ENCODE measurements around the gene BCL2.

Gene BCL2

GRCh38 chr18:63317982-63318888 is 1.3 kb downstream of the BCL2 start:
- H3K27me3 ChIP-seq (ENCODE audit: control insufficient read depth, insufficient read depth, low read length, poor library complexity, severe bottlenecking), result peaks cover 44% of the 10 kb centered on the region
- WGBS, 2 experiments, result 7% methylated on average over 65 to 66 of the region's 66 CpGs
- H3K9me3 ChIP-seq (ENCODE audit: control insufficient read depth, low read length), result no peaks in the 10 kb centered on the region
- peaks cover 9% of the 10 kb centered on the region for H3K4me1 ChIP-seq (ENCODE audit: control insufficient read depth, insufficient read depth, low read length)
- H3K27ac ChIP-seq (ENCODE audit: insufficient read depth, low read depth, low read length, poor library complexity, severe bottlenecking), result no peak overlapping the region
- H3K36me3 ChIP-seq (ENCODE audit: control insufficient read depth, insufficient read depth, low read length), result no peaks in the 10 kb centered on the region
- H3K4me3 ChIP-seq (ENCODE audit: insufficient read depth, low read depth, low read length), result peak overlapping the region; percentile 56

GRCh38 chr18:63317556-63317946 is 2.0 kb downstream of the BCL2 start:
- 91% methylated on average over 10 of the region's 10 CpGs for WGBS, 2 experiments
- Histone ChIP-seq H3K9me3 (ENCODE audit: control insufficient read depth, low read length) (no peaks in the 10 kb centered on the region), H3K36me3 (ENCODE audit: control insufficient read depth, insufficient read depth, low read length) (no peaks in the 10 kb centered on the region), H3K27me3 (ENCODE audit: control insufficient read depth, insufficient read depth, low read length, poor library complexity, severe bottlenecking) (peaks cover 44% of the 10 kb centered on the region), H3K4me3 (ENCODE audit: insufficient read depth, low read depth, low read length) (peak overlapping the region; percentile 56), H3K4me1 (ENCODE audit: control insufficient read depth, insufficient read depth, low read length) (peaks cover 9% of the 10 kb centered on the region), H3K27ac (ENCODE audit: insufficient read depth, low read depth, low read length, poor library complexity, severe bottlenecking) (no peak overlapping the region)

DNA sequence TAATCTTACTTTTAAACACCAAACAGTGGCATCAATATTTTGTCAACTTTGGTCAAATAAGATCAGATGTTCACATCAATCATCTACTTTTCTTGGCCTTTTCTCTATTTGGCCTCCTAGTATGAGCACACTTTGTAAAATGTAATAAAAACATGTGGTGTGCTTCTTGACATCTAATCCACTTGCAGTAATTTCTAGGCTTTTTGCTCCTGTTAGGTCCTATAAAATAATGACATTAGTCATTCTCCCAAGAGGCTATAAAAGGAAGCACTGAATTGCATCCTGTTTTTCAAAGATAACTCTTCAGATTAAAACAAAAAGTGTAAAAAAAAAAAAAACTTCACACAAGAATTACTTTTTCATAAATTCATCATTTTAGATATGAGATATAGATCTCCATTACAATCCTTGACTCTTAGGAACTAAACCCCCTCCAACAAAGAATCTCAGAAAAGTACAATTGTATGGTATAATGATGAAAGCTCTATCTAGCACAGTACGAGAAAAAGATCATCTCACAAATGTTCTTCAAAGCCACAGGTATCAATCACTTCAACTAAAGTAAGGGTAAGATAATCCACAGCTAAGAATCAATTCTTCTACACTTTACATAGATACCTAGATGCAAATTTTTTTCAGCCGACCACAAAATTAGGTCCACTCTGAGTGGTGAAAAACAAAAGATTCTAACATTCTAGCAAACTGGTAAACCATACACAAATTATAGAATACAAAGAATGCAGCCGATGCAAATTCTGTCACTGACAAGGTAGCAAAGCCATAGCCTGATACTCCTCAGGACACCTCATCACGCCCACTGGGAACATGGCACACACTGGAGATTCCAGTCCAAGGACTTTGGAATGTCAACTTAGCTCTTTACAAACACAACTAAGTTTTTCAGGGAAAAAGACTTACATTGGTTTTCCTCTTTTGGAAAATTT is 2.7 kb downstream of the BCL2 start:
- Histone ChIP-seq H3K4me1 (ENCODE audit: control insufficient read depth, insufficient read depth, low read length) (peaks cover 9% of the 10 kb centered on the region), H3K27me3 (ENCODE audit: control insufficient read depth, insufficient read depth, low read length, poor library complexity, severe bottlenecking) (peaks cover 44% of the 10 kb centered on the region), H3K9me3 (ENCODE audit: control insufficient read depth, low read length) (no peaks in the 10 kb centered on the region), H3K4me3 (ENCODE audit: insufficient read depth, low read depth, low read length) (no peak overlapping the region), H3K27ac (ENCODE audit: insufficient read depth, low read depth, low read length, poor library complexity, severe bottlenecking) (no peak overlapping the region), H3K36me3 (ENCODE audit: control insufficient read depth, insufficient read depth, low read length) (no peaks in the 10 kb centered on the region)
- WGBS, 2 experiments, result 87 to 93% methylated on average over 4 of the region's 4 CpGs

GRCh38 chr18:63315876-63316275 is 3.7 kb downstream of the BCL2 start:
- H3K27ac ChIP-seq (ENCODE audit: insufficient read depth, low read depth, low read length, poor library complexity, severe bottlenecking), result no peak overlapping the region
- H3K4me1 ChIP-seq (ENCODE audit: control insufficient read depth, insufficient read depth, low read length), result peaks cover 9% of the 10 kb centered on the region
- H3K27me3 ChIP-seq (ENCODE audit: control insufficient read depth, insufficient read depth, low read length, poor library complexity, severe bottlenecking), result peaks cover 38% of the 10 kb centered on the region
- H3K4me3 ChIP-seq (ENCODE audit: insufficient read depth, low read depth, low read length), result no peak overlapping the region
- no peaks in the 10 kb centered on the region for H3K36me3 ChIP-seq (ENCODE audit: control insufficient read depth, insufficient read depth, low read length)
- no peaks in the 10 kb centered on the region for H3K9me3 ChIP-seq (ENCODE audit: control insufficient read depth, low read length)

DNA sequence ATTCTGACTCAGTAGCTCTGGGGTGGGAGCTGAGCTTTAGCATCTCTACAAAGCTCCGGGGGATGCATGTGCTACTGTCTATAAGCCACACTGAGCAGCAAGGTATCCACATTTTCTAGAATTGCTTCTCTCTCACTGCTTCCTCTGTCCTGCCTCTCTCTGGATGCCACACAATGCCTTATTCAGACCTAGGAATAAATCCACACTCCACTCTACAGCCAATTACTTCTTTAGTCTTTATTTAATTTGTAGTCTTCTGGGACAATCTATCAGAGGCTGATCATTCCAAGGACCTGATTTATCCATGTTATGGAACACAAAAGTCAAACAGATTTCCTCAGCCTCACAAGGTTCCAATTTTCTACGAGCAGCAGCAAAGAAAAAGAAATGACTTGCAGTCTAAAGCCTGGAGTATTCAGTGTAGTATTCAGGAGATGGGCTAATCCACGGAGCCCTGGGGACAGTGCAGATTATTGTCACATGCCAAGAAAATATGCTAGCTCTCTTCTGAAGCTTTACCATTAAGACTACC is 4.4 kb downstream of the BCL2 start:
- Histone ChIP-seq H3K27me3 (ENCODE audit: control insufficient read depth, insufficient read depth, low read length, poor library complexity, severe bottlenecking) (peaks cover 33% of the 10 kb centered on the region), H3K9me3 (ENCODE audit: control insufficient read depth, low read length) (no peaks in the 10 kb centered on the region), H3K4me3 (ENCODE audit: insufficient read depth, low read depth, low read length) (no peak overlapping the region), H3K4me1 (ENCODE audit: control insufficient read depth, insufficient read depth, low read length) (peaks cover 9% of the 10 kb centered on the region), H3K27ac (ENCODE audit: insufficient read depth, low read depth, low read length, poor library complexity, severe bottlenecking) (no peak overlapping the region), H3K36me3 (ENCODE audit: control insufficient read depth, insufficient read depth, low read length) (no peaks in the 10 kb centered on the region)
- WGBS, 2 experiments, result 87 to 89% methylated on average over 3 of the region's 3 CpGs

DNA sequence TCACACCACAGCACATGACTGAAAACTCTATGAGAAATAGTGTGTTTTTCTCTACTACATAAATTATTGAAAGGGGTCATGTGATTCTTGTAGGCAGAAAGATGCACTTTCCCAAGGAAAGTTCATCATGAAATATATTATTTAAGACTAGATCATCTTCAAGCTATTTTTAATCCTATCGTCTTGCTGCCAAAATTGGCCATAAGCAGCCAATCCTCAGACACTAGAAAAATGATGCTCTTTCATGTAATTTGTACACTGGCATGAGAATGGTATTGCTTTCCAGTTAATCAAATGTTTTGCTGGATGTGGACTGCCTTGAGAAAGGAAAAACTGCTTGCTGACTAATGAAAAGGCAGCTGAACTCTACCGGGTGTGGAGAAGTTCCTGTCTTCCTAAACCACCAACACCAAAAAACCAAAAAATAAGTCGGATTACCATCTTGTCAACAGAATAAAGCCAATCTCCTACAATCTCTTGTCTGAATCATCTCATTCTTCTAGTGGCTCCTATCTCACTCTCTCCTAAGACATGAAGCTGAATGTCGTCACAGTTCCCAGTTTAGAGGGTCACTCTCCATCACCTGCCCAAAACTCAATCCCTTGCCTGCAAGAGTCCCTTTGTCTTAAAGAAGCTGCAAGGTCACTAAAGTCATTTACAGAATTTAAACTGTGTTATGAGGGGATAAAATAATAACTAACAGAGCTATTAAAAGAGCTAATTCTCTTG is 5.3 kb downstream of the BCL2 start:
- H3K9me3 ChIP-seq (ENCODE audit: control insufficient read depth, low read length), result no peaks in the 10 kb centered on the region
- WGBS, 2 experiments, result 84 to 93% methylated on average over 4 of the region's 4 CpGs
- H3K27me3 ChIP-seq (ENCODE audit: control insufficient read depth, insufficient read depth, low read length, poor library complexity, severe bottlenecking), result peaks cover 29% of the 10 kb centered on the region
- no peaks in the 10 kb centered on the region for H3K36me3 ChIP-seq (ENCODE audit: control insufficient read depth, insufficient read depth, low read length)
- no peak overlapping the region for H3K4me3 ChIP-seq (ENCODE audit: insufficient read depth, low read depth, low read length)
- H3K4me1 ChIP-seq (ENCODE audit: control insufficient read depth, insufficient read depth, low read length), result peaks cover 9% of the 10 kb centered on the region
- H3K27ac ChIP-seq (ENCODE audit: insufficient read depth, low read depth, low read length, poor library complexity, severe bottlenecking), result no peak overlapping the region

DNA sequence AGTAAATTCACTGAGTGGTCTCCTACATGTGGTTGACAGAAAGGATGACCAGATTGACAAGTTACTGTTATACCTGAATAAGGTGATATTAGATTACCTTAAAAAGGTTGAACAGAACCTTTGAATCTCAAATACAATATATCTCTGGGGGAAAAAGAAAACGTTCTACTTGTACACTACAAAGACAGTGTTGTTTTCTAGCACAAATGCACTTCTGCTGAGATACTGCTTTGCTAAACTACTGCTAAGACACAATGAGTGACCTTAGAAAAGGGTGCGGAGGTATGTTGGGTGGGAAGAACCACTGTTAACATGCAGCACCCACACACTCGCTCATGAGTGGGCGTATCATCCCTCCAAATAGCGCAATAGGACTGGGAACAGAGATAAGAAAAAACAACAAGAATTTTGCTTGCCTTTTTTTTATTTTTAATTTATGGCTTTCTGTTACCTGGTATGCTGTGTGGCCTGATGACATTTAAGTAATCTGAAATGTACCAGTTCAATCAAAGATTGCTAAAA is 6.1 kb downstream of the BCL2 start:
- Histone ChIP-seq H3K4me3 (ENCODE audit: insufficient read depth, low read depth, low read length) (no peak overlapping the region), H3K27ac (ENCODE audit: insufficient read depth, low read depth, low read length, poor library complexity, severe bottlenecking) (no peak overlapping the region), H3K36me3 (ENCODE audit: control insufficient read depth, insufficient read depth, low read length) (no peaks in the 10 kb centered on the region), H3K9me3 (ENCODE audit: control insufficient read depth, low read length) (no peaks in the 10 kb centered on the region), H3K4me1 (ENCODE audit: control insufficient read depth, insufficient read depth, low read length) (peaks cover 3% of the 10 kb centered on the region), H3K27me3 (ENCODE audit: control insufficient read depth, insufficient read depth, low read length, poor library complexity, severe bottlenecking) (peaks cover 21% of the 10 kb centered on the region)
- WGBS, 2 experiments, result 85 to 97% methylated on average over 5 of the region's 5 CpGs

- Histone ChIP-seq H3K4me3 (ENCODE audit: insufficient read depth, low read depth, low read length) (no peak overlapping the region), H3K4me1 (ENCODE audit: control insufficient read depth, insufficient read depth, low read length) (no peaks in the 10 kb centered on the region), H3K36me3 (ENCODE audit: control insufficient read depth, insufficient read depth, low read length) (no peaks in the 10 kb centered on the region), H3K9me3 (ENCODE audit: control insufficient read depth, low read length) (no peaks in the 10 kb centered on the region), H3K27me3 (ENCODE audit: control insufficient read depth, insufficient read depth, low read length, poor library complexity, severe bottlenecking) (peaks cover 15% of the 10 kb centered on the region), H3K27ac (ENCODE audit: insufficient read depth, low read depth, low read length, poor library complexity, severe bottlenecking) (no peak overlapping the region)
- WGBS, 2 experiments, result 92 to 97% methylated on average over 4 to 5 of the region's 5 CpGs
Measured at GRCh38 chr18:63312737-63313395, 6.7 kb downstream of the BCL2 start.

GRCh38 chr18:63312019-63312409 is 7.6 kb downstream of the BCL2 start:
- no peak overlapping the region for H3K4me3 ChIP-seq (ENCODE audit: insufficient read depth, low read depth, low read length)
- no peaks in the 10 kb centered on the region for H3K9me3 ChIP-seq (ENCODE audit: control insufficient read depth, low read length)
- H3K4me1 ChIP-seq (ENCODE audit: control insufficient read depth, insufficient read depth, low read length), result peaks cover 3% of the 10 kb centered on the region
- no peak overlapping the region for H3K27ac ChIP-seq (ENCODE audit: insufficient read depth, low read depth, low read length, poor library complexity, severe bottlenecking)
- no peaks in the 10 kb centered on the region for H3K36me3 ChIP-seq (ENCODE audit: control insufficient read depth, insufficient read depth, low read length)
- WGBS, 2 experiments, result 94 to 100% methylated on average over 3 of the region's 3 CpGs
- peaks cover 7% of the 10 kb centered on the region for H3K27me3 ChIP-seq (ENCODE audit: control insufficient read depth, insufficient read depth, low read length, poor library complexity, severe bottlenecking)
